ENCODE results near the gene SMAD3. TPM values are rescaled to one million over a fixed set of nuclear protein-coding genes. Genes with fewer than 3 reads are reported as not detected.
"Not testable (repeated sequence)": the region's sequence is repeated elsewhere in the genome, so short reads cannot be mapped to it uniquely, and the experiment has no call there.

SMAD3 gene
- polyA plus RNA-seq, 1 donor: 29.7 TPM

DNA sequence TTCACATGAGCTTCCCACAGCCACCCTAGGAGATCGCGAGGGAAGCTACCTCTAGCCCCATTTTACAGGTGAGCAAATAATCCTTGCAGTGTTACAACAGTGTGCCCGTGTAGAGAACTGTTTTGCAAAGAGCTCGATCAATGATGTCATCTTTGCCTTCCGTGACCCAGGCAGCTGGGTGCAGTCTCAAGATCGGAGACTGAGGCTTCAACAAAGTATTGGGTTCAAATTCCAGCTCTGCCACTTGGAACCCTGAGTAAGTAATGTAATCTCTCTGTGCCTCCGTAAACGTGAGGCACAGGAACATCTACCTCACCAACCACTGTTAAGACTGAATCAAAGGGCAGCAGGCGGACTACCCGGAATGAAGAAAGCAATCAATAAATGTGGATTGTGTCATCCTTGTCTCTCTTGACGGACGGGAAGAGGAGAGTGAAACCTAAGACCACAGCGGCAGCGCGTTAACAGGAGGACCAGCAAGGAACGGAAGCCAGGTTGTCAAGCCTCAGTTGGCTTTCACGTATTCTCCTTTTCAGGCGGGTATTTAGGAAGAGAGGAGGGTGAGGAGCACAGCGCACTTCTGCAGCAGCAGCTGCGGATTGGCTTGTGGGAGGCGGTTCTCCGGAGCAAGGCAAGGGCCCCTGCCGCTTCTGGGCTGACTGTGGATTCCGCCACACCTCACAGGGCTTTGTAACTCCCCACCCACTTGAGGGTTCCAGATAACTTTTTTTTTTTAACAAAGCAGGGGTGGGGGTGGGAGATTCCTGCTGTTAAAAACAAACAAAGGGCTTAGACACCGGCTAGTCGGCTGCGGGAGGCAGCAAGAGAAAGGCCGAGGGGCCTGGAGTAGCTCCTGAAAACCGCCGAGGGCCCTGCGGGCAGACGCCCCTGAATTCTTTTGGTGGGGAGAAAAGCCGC lies 1.5 kb upstream of the SMAD3 start:
- no peak for DNase-seq

DNA sequence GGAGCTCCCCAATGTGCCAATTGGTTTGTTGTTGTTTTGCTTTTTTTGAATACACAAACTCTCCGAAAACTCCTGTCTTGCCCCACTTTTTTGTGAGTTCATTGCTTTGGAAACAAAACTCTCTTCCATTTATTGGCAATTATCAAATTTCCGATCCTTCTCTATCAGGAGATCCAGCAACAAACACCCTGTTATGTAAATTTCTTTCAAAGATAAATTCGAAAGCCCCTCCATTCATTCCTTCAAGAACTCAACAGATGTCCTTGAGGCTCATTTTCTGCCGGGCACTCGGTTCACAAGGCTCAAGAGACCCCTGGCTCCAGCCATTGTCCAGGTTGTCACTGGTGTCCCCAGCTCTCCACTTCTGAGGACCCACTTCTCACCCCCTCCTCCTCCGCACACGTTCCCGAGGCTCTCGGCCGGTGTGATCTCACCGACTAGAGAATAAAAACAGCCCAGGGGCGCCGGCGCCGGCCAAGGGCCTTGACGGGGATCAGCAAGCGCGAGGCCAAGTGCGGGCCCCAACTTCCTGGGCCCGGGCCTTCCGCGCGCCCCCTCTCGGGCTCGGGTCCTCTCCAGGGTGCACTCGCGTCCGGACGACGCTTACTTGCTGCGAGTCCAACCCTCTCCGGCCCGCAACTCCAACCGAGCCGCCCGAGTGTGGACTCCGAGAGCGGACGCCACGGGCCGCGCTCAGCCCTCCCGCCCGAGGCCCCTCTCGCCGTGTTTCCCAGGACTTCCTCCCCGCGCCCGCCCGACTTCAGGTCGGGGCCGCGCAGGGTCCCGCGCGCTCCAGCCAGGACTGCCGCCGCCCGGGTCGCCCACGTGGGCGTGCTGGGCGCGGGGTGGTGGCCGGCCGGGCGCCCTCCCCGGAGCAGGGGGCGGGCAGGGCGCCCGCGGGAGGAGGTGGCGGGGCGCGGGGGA lies 533 bp upstream of the SMAD3 start:
- no peak for DNase-seq

DNA sequence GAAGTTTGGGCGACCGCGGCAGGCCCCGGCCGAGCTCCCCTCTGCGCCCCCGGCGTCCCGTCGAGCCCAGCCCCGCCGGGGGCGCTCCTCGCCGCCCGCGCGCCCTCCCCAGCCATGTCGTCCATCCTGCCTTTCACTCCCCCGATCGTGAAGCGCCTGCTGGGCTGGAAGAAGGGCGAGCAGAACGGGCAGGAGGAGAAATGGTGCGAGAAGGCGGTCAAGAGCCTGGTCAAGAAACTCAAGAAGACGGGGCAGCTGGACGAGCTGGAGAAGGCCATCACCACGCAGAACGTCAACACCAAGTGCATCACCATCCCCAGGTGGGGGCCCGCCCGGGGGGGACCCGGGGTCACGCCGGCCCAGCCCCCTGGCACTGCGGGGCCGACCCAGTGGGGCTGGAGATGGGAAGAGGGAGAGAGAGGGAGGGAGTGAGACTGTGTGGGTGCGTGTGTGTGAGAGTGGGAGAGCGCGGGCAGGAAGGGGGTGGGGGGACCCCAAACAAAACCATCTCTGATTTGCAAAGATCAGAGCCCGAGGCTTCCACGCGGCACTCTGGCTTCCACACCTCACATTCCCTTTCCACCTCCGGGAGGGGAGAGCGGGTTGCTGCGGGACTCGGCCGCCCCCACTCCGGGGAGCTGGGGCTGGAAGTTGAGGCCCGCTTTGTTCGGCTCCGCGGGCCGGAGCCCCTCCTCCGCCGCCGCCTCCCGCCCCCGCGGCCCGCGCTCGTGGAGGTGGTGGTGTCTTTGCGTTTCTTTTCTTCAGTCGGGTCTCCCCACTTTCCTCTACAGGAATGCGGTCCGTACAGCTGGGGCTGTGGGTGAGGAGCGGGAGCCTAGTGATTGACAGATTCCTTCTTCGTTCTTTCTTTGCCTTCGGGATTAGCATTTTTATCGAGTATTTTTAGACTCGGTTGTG lies 898 bp downstream of the SMAD3 start:
- no peak for DNase-seq

DNA sequence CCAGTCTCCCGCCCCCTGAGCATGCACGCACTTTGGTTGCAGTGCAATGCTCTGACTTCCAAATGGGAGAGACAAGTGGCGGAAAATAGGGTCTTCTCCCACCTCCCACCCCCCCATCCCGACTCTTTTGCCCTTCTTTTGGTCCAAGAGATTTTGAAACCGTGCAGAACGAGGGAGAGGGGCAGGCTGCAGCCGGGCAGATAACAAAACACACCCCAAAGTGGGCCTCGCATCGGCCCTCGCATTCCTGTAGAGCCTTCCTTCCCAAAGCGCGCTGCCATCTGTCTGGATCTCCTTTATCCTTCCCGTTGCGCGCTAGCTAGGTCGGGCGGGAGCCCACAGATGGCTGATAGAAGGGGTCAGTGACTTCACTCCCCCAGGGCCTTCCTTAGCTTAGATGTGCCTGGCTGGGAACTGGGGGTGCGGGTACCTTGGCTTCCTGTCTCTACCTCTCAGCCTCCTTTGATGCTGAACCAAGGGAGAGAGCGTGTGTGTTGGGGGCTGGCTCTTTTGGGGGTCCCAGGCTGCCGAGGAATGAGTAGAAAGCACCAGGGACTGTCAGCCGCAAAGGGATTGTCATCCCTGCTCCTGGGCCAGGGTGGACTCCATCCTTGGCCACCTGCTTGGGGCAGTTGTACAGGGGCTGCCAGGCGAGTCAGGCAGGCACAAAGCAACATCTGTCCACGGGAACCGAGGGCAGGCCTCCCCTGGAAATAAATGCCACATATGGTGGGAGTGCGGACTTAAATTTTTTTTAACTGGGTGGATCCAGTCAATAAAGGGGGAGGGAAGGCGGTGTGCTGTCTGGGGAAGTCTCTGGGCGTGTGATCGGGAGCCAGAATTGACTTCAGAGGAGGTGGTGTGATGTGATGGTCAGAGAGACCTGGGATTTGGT lies 1.8 kb downstream of the SMAD3 start:
- DNase-seq: no peak

- DNase-seq: no peak
Measured at GRCh38 chr15:67067930-67068551, 2.6 kb downstream of the SMAD3 start.

- DNase-seq: no peak
Measured at GRCh38 chr15:67068710-67069400, 3.5 kb downstream of the SMAD3 start.

GRCh38 chr15:67070150-67070549 lies 4.7 kb downstream of the SMAD3 start:
- DNase-seq: no peak

DNA sequence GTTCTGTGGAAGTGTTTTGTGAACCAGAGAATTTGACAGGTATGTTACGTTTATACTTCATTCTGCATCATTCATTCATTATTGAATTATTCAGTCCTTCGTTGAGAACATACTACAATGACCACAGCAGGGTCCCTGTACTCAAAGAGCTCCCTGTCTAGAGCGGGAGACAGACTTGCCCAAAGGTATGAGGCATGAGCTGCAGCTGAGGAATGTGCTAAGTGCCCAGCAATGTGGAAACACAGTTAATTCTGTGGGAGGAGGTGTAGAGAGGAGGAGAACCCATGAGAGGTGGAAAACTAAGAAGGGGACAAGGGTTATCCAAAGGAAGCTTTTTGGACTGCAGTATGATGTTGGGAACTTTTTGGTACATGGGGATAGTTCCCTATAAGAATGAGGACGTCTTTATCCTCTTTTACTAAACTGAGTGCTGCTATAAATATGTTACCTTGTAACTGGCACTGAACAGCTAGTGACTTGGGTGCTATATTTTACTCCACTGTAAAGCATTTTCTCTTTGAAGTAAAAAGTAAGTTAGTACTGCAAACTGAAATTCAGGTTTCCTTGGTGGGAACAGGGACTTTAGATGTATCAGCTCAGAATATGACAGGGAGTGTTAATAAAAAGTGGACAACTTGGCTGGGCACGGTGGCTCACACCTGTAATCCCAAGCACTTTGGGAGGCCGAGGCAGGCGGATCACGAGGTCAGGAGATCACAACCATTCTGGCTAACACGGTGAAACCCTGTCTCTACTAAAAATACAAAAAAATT lies 5.7 kb downstream of the SMAD3 start:
- DNase-seq: no peak

DNA sequence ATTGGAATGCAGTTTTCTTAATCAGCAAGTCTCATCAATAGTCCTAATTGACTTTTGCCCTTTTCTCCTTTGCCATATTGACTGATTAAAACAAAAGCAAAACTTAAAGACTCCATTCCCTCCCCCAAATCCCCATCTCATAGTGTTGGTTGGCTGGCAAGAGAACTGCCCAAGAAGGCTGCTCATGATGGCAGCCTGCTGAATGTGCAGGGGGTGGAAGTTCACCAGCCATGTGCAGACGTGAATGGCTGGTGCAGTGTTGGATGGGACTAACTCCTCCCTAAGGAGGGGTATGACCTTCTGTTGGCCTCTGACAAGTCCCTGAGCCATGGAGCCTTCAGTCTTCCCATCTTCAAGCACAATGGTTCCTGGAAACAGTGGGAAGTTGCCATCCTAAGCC lies 7.0 kb downstream of the SMAD3 start:
- DNase-seq: no peak

DNA sequence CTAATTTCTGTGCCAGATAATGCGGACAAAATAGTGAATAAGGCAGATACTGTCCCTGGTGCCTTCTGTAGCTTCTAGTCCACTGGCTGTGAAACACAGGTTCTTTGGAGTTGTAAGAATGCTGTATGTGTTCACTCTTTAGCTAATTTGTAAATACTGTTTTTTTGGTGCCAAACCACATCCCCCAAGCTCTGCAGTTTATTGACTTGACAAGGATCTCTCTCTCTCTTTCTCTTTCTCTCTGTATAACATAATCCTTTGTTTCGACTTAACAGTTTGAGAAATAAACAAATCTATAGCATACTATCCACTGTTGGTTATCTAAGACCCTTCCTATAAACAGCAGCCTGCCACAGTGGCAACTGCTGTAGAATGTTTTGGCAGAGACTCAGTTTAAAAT lies 7.6 kb downstream of the SMAD3 start:
- DNase-seq: no peak

DNA sequence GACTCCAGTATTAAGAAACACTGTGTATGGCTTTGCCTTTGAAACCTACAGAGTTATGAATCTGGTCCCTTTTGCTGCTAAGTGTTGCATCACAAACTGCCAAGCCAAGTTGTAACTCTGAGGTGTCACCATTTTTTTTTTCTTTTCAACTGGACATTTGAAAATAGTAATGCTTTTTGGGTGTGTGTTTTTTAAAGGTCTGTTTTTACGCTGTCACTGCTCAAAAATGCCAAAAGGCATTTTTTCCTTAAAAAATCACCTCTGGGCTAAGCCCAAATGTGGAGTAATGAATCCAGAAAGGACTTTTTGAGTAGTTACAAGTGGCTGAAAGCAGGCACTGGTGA lies 9.5 kb downstream of the SMAD3 start:
- DNase-seq: no peak

DNA sequence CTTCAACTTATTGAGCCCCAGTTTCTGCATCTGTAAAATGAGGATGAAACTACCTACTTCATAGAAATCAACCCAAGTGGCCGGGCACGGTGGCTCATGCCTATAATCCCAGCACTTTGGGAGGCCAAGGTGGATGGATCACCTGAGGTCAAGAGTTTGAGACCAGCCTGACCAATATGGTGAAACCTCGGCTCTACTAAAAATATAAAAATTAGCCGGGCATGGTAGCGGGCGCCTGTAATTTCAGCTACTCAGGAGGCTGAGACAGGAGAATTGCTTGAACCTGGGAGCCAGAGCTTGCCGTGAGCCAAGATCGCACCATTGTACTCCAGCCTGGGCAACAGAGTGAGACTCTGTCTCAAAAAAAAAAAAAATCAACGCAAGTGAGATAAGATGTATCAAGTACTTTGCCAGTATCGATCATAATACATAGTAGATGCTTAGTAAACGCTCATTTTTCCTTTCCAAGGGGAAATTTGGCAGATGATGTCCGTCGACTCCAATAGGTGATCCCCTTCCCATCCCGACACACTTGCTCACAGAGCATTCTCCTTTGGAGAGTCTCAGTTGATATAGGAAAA lies 10.2 kb downstream of the SMAD3 start:
- DNase-seq: not testable (repeated sequence)

DNA sequence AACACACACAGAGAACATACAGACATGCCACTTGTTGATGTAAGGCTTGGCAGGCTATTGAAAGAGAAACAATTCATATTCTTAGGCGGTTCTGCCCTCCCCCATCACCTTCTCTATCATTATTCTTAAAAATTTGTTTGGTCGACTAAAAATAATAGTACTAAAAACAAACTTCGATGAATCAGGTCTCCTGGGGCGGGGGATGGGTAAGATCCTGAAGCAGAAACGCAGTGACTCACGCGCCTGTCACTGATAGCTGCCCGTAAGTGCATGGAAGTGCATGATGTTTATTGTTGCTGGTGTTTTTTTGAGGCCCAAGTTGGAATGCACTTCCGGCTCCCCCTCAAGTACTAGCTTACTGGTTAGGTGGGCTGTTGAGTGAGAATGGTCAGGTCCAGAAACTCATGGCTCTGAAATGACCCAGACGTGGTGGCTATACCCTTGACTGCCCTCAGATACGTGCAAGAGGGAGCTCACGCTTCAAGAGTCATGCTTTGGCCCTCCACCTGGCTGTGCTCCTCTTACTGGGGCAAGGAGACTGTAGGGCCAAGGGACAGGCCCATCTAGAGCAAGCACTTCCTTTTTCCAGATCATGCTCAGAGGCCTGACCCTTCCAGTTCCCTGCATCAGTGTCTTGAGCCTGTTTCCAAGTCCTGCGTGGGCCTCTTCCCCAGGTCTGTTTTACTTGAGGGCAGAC lies 10.9 kb downstream of the SMAD3 start:
- no peak for DNase-seq

- no peak for DNase-seq
Measured at GRCh38 chr15:67077641-67078215, 12.3 kb downstream of the SMAD3 start.

- no peak for DNase-seq
Measured at GRCh38 chr15:67079361-67079760, 14.0 kb downstream of the SMAD3 start.

GRCh38 chr15:67080118-67080899 lies 14.9 kb downstream of the SMAD3 start:
- no peak for DNase-seq

DNA sequence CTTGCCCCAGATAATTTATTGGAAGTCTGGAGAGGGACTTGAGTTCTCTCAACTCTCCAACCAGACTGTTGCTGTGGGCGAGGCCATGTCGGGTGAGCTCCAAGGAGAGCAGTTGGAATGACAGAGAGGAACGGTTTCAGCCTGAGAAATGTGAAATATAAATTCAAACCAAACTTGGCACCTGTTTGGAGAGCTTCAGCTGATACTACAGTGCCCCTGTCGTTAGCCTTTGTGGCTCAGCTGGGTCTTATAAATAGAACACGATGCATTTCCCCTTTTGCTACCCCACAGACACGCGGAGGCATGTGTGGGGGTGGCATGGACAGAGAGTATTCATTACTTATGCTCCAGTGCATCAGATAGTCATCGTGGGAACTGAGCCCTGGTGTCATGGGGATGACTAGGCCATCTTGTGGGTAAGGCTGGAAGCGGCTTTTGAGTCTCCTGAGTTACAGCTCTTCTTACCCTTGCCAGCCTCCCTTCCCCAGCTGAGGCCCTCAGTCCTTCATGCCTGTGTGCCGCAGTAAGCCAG lies 15.6 kb downstream of the SMAD3 start:
- DNase-seq: no peak

All from hindlimb muscle (tissue), 1 donor.